Thyroid gland (tissue), 4 donors: Measurements from ENCODE around the gene GPC5. TPM values are rescaled to one million over a fixed set of nuclear protein-coding genes. Genes with fewer than 3 reads are reported as not detected.

Experiments
- DNase-seq, 2 donors: peaks; one replicate each; pipeline ENCODE4 v3.0.0-alpha.2; 2019
- H3K27ac ChIP-seq, 3 donors: fragments of 200-600 bp; sonication (generic); 1 replicate in 2 of 3; 2 replicates in 1 of 3; pipeline ENCODE4 v1.5.1; 2016 to 2019; ENCODE audit warnings: mild to moderate bottlenecking in 1 of 3, moderate library complexity in 1 of 3
- H3K27me3 ChIP-seq: fragments of 200-600 bp; sonication (generic); one replicate; pipeline ENCODE4 v1.5.1; 2019
- H3K36me3 ChIP-seq, 2 donors: fragments of 200-600 bp; sonication (generic); one replicate each; pipeline ENCODE4 v1.5.1; 2016 to 2019
- H3K4me1 ChIP-seq, 2 donors: fragments of 200-600 bp; sonication (generic); one replicate each; pipeline ENCODE4 v1.5.1; 2017 to 2019
- H3K4me3 ChIP-seq, 3 donors: fragments of 200-600 bp; sonication (generic); replicated peaks in 1 of 3; 1 replicate in 2 of 3; 2 replicates in 1 of 3; pipeline ENCODE4 v1.5.1; 2016; ENCODE audit warnings: mild to moderate bottlenecking in 1 of 3
- H3K9me3 ChIP-seq: fragments of 200-600 bp; sonication (generic); one replicate; pipeline ENCODE4 v1.5.1; 2017
- CTCF ChIP-seq, 6 experiments: fragments of 200-600 bp in 3 of 6; fragments of 450-650 bp in 3 of 6; sonication (generic) in 3 of 6; IDR thresholded peaks; one replicate each; pipeline ENCODE4 v1.5.1; 2016 to 2019; ENCODE audit warnings: antibody characterized with exemption in 6 of 6, mild to moderate bottlenecking in 2 of 6, inconsistent platforms in 1 of 6, moderate library complexity in 1 of 6
- POLR2A ChIP-seq, 2 donors: fragments of 450-650 bp; IDR thresholded peaks; one replicate each; pipeline ENCODE4 v1.6.1; 2017; ENCODE audit warnings: antibody characterized with exemption in 2 of 2, mild to moderate bottlenecking in 2 of 2, moderate library complexity in 1 of 2
- WGBS, 2 donors: methylation state at CpG; one replicate each; pipeline ENCODE4 v1.1.5; 2017; 5-methylcytosine and 5-hydroxymethylcytosine counted together
- intact Hi-C: fragments of 100-400 bp; cut with DNase I; formaldehyde crosslinking; loops from one replicate; pipeline ENCODE4 v1.15.1; 2023
- total RNA-seq, 4 donors: library from RNA; depleted of rRNA; stranded (reverse); fragments of >200 nt; gene quantifications; one replicate each; pipeline ENCODE4 v1.2.3, GENCODE V29; 2016

Gene GPC5
- total RNA-seq, 4 donors from 2014 or later = 0.67 to 2.3 (median 1.3) TPM

- Histone ChIP-seq H3K4me1 (no peaks in the 10 kb centered on the region), H3K27ac (no peak overlapping the region), H3K9me3 (no peaks in the 10 kb centered on the region), H3K27me3 (no peaks in the 10 kb centered on the region), H3K4me3 (no peak overlapping the region), H3K36me3 (no peaks in the 10 kb centered on the region)
- intact Hi-C loops = no loop called here
- DNase-seq = no peak
- WGBS, 2 donors = 70 to 82% methylated on average over 2 of the region's 2 CpGs
- TF ChIP-seq POLR2A (IDR thresholded peaks at IDR 0.05) = no peak
- TF ChIP-seq CTCF (IDR thresholded peaks at IDR 0.05) = no peak
These were observed 1211.0 kb downstream of the GPC5 start for GRCh38 chr13:92609376-92609775.

DNA sequence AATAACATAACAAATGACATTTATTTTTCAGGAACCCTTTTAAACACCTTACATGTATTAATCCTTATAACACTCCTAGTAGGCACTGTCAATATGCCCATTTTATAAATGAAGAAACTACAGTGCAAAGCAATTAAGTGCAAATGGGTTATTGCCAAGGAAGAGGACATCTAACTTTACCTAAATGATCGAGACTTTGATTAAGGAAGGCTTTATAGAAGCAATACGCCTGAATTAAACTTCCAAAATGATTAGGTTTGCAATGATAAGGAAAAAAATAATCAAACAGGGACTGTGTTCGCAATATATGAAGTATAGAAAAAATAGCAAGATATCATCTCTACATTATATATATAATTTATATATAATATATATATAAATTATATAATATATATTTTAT lies 1214.5 kb downstream of the GPC5 start:
- intact Hi-C loops = no loop called here
- TF ChIP-seq CTCF (IDR thresholded peaks at IDR 0.05) (no peak), POLR2A (IDR thresholded peaks at IDR 0.05) (no peak)
- 95 to 98% methylated on average over 3 of the region's 3 CpGs for WGBS, 2 donors

DNA sequence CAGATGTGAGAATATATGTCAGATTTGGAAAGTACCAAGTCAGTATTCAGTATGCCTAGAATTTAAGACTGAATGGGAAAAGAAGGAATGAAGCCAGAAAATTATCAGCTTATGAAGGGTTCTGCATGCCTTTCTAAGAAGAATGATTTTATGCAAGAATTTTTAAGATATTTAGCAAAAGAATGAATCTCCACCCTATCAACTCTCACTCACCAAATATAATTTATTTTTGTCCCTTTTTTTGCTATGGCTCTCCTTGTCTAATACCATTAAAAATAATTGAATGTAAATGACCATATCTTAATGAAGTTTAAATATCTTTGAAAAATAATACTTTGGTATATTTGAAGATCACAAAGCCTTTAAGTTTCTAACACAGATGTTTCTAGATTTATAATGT lies 1215.5 kb downstream of the GPC5 start:
- DNase-seq = no peak

More for the DNA sequence above, 1214.5 kb downstream of the GPC5 start:
- H3K9me3 ChIP-seq = no peaks in the 10 kb centered on the region
- no peak overlapping the region for H3K4me3 ChIP-seq
- no peak for DNase-seq
- no peaks in the 10 kb centered on the region for H3K4me1 ChIP-seq
- H3K36me3 ChIP-seq = no peaks in the 10 kb centered on the region
- no peaks in the 10 kb centered on the region for H3K27me3 ChIP-seq
- H3K27ac ChIP-seq = no peak overlapping the region

GRCh38 chr13:92621985-92622384 lies 1223.6 kb downstream of the GPC5 start:
- Histone ChIP-seq H3K36me3 (no peaks in the 10 kb centered on the region), H3K9me3 (no peaks in the 10 kb centered on the region), H3K27me3 (no peaks in the 10 kb centered on the region), H3K27ac (no peak overlapping the region), H3K4me1 (no peaks in the 10 kb centered on the region), H3K4me3 (no peak overlapping the region)
- intact Hi-C loops = no loop called here
- TF ChIP-seq CTCF (IDR thresholded peaks at IDR 0.05) (no peak), POLR2A (IDR thresholded peaks at IDR 0.05) (no peak)
- 90 to 92% methylated on average over 5 of the region's 5 CpGs for WGBS, 2 donors
- DNase-seq = no peak

More for the DNA sequence above, 1215.5 kb downstream of the GPC5 start:
- no peaks in the 10 kb centered on the region for H3K4me1 ChIP-seq
- H3K27me3 ChIP-seq = no peaks in the 10 kb centered on the region
- H3K4me3 ChIP-seq = no peak overlapping the region
- H3K9me3 ChIP-seq = no peaks in the 10 kb centered on the region
- H3K36me3 ChIP-seq = no peaks in the 10 kb centered on the region
- no peak overlapping the region for H3K27ac ChIP-seq
- TF ChIP-seq POLR2A (IDR thresholded peaks at IDR 0.05) (no peak), CTCF (IDR thresholded peaks at IDR 0.05) (no peak)
- intact Hi-C loops = no loop called here

GRCh38 chr13:92622905-92623304 lies 1224.5 kb downstream of the GPC5 start:
- H3K4me3 ChIP-seq = no peak overlapping the region
- TF ChIP-seq CTCF (IDR thresholded peaks at IDR 0.05) = no peak
- no peak for TF ChIP-seq POLR2A (IDR thresholded peaks at IDR 0.05)
- no peaks in the 10 kb centered on the region for H3K9me3 ChIP-seq
- WGBS, 2 donors = 86 to 89% methylated on average over 3 of the region's 3 CpGs
- no peaks in the 10 kb centered on the region for H3K4me1 ChIP-seq
- intact Hi-C loops = no loop called here
- no peak for DNase-seq
- no peaks in the 10 kb centered on the region for H3K36me3 ChIP-seq
- no peak overlapping the region for H3K27ac ChIP-seq
- no peaks in the 10 kb centered on the region for H3K27me3 ChIP-seq
